HepG2 (cell line): ENCODE data around the gene LINGO1. TPM values are rescaled to one million over a fixed set of nuclear protein-coding genes. Genes with fewer than 3 reads are reported as not detected.

Source experiments
- ATAC-seq: fragments of 200-7000 bp; cut with Tn5 transposase; 3 replicates; pipeline ENCODE4 v1.9.1; 2020; ENCODE audit warnings: mild to moderate bottlenecking, moderate library complexity
- BruUV-seq: library from RNA; stranded (reverse); fragments of 400-500 nt; replicated peaks from 2 replicates; lab custom pipeline; 2021; lab: Mats Ljungman, UMichigan
- CTCF ChIA-PET: fragments of 300-600 bp; formaldehyde crosslinking; extraction: SDS; loops from one replicate; lab custom pipeline; 2021; ENCODE audit warnings: low total read pairs, inconsistent platforms, low intra/inter-chr PET ratio; lab: Yijun Ruan, JAX
- POLR2A ChIA-PET: fragments of 350-600 bp; sonication (Branson Sonifier 250); formaldehyde crosslinking; loops from one replicate; lab custom pipeline; 2020; ENCODE audit warnings: antibody characterized with exemption, inconsistent platforms; lab: Yijun Ruan, JAX
- DNase-seq: peaks from one replicate; pipeline ENCODE4 v3.0.0-alpha.2; 2015; ENCODE audit warnings: low spot score
- FAIRE-seq: peaks from 3 replicates; lab custom pipeline; 2011; peaks lifted over from hg19 to GRCh38; lab: Jason Lieb, UNC
- H2AFZ ChIP-seq: one replicate; pipeline ENCODE4 v1.6.1; 2011; ENCODE audit warnings: low read length, inconsistent platforms
- H3K27ac ChIP-seq: fragments of 300-600 bp; 3 replicates; pipeline ENCODE4 v1.8.0; 2011; ENCODE audit warnings: mixed run types, mild to moderate bottlenecking, mixed read lengths, low read length, inconsistent platforms; ENCODE audit not compliant: insufficient read depth; ENCODE audit errors: extremely low read length
- H3K27me3 ChIP-seq, 2 experiments: fragments of 200-600 bp in 1 of 2; 2 replicates in 1 of 2; 3 replicates in 1 of 2; pipeline versions ENCODE4 v1.6.0 to v1.8.0; 2011; ENCODE audit warnings: low read length in 2 of 2, mild to moderate bottlenecking in 2 of 2, moderate library complexity in 2 of 2, inconsistent platforms in 1 of 2; ENCODE audit not compliant: insufficient read depth in 2 of 2, control insufficient read depth in 1 of 2
- H3K36me3 ChIP-seq, 2 experiments: fragments of 200-600 bp in 1 of 2; replicated peaks in 1 of 2; 2 replicates in 1 of 2; 3 replicates in 1 of 2; pipeline versions ENCODE4 v1.5.1 to v1.8.0; 2011; ENCODE audit warnings: low read length in 2 of 2, inconsistent platforms in 1 of 2; ENCODE audit not compliant: insufficient read depth in 2 of 2, control insufficient read depth in 1 of 2
- H3K4me1 ChIP-seq: 2 replicates; pipeline ENCODE4 v1.5.1; 2012; ENCODE audit warnings: low read length, inconsistent platforms; ENCODE audit not compliant: insufficient read depth
- H3K4me2 ChIP-seq: 2 replicates; pipeline ENCODE4 v1.6.0; 2011; ENCODE audit warnings: low read depth, low read length, inconsistent platforms
- H3K4me3 ChIP-seq, 3 experiments: fragments of 200-600 bp in 1 of 3; sonication (generic), shearing (Covaris generic) in 1 of 3; replicated peaks in 1 of 3; 2 replicates each; pipeline ENCODE4 v1.5.1; 2011 to 2016; ENCODE audit warnings: low read length in 3 of 3, inconsistent platforms in 2 of 3, low read depth in 2 of 3, mild to moderate bottlenecking in 2 of 3, control low read depth in 1 of 3, mixed read lengths in 1 of 3; ENCODE audit not compliant: insufficient read depth in 1 of 3
- H3K79me2 ChIP-seq: one replicate; pipeline ENCODE4 v1.6.1; 2011; ENCODE audit warnings: low read length, inconsistent platforms; ENCODE audit not compliant: insufficient read depth
- H3K9ac ChIP-seq: 2 replicates; pipeline ENCODE4 v1.6.0; 2011; ENCODE audit warnings: mild to moderate bottlenecking, low read depth, low read length, inconsistent platforms; ENCODE audit not compliant: insufficient read depth
- H3K9me3 ChIP-seq: 2 replicates; pipeline ENCODE4 v1.5.1; 2012; ENCODE audit warnings: mild to moderate bottlenecking, low read length
- H4K20me1 ChIP-seq: 2 replicates; pipeline ENCODE4 v1.6.0; 2011; ENCODE audit warnings: inconsistent platforms, mild to moderate bottlenecking, low read length, moderate library complexity; ENCODE audit not compliant: insufficient read depth
- BATF2 ChIP-seq: sonication (generic); formaldehyde crosslinking; IDR thresholded peaks from 2 replicates; pipeline ENCODE4 v1.8.0; 2022; ENCODE audit warnings: mild to moderate bottlenecking, missing genetic modification reagents, moderate library complexity
- CHD4 ChIP-seq: fragments of 200-600 bp; sonication (generic); IDR thresholded peaks from 2 replicates; pipeline ENCODE4 v1.7.0; 2017; ENCODE audit warnings: mild to moderate bottlenecking, low read length, borderline replicate concordance
- IKZF5 ChIP-seq: IDR thresholded peaks from 2 replicates; pipeline ENCODE4 v1.6.1; 2018; ENCODE audit warnings: missing genetic modification reagents, mild to moderate bottlenecking, missing compliant biosample characterization
- MAFF ChIP-seq: IDR thresholded peaks from 2 replicates; pipeline ENCODE4 v1.6.1; 2011; ENCODE audit warnings: low read depth, low read length, improper control_type of control experiment
- MEF2D ChIP-seq: sonication (generic); formaldehyde crosslinking; IDR thresholded peaks from 2 replicates; pipeline ENCODE4 v1.5.1; 2020; ENCODE audit warnings: mild to moderate bottlenecking, missing genetic modification reagents
- SIX4 ChIP-seq: sonication (generic); formaldehyde crosslinking; IDR thresholded peaks from 2 replicates; pipeline ENCODE4 v1.4.0; 2020; ENCODE audit warnings: missing genetic modification reagents
- ZNF180 ChIP-seq: sonication (generic); formaldehyde crosslinking; IDR thresholded peaks from 2 replicates; pipeline ENCODE4 v1.4.0; 2020; ENCODE audit warnings: low read depth, missing genetic modification reagents, borderline replicate concordance
- ZNF24 ChIP-seq: fragments of 450-650 bp; IDR thresholded peaks from 2 replicates; pipeline ENCODE4 v1.6.1; 2017; ENCODE audit warnings: antibody characterized with exemption, mild to moderate bottlenecking
- ZNF275 ChIP-seq: sonication (generic); formaldehyde crosslinking; IDR thresholded peaks from 2 replicates; pipeline ENCODE4 v1.8.0; 2022; ENCODE audit warnings: missing genetic modification reagents, mild to moderate bottlenecking, inconsistent platforms, borderline replicate concordance
- ZNF317 ChIP-seq: sonication (generic); formaldehyde crosslinking; IDR thresholded peaks from 2 replicates; pipeline ENCODE4 v1.5.0; 2020; ENCODE audit warnings: mild to moderate bottlenecking, missing genetic modification reagents
- ZNF501 ChIP-seq: sonication (generic); formaldehyde crosslinking; IDR thresholded peaks from 2 replicates; pipeline ENCODE4 v1.5.1; 2020; ENCODE audit warnings: mild to moderate bottlenecking, moderate library complexity, missing genetic modification reagents
- ZNF629 ChIP-seq: sonication (generic); formaldehyde crosslinking; conservative IDR thresholded peaks from 2 replicates; pipeline ENCODE4 v1.5.0; 2020; ENCODE audit warnings: missing genetic modification reagents
- ZNF687 ChIP-seq: sonication (generic); formaldehyde crosslinking; IDR thresholded peaks from 2 replicates; pipeline ENCODE4 v1.5.1; 2020; ENCODE audit warnings: mild to moderate bottlenecking, missing genetic modification reagents, moderate library complexity
- WGBS: methylation state at CpG from one replicate; pipeline ENCODE4 v1.1.6; 2017; ENCODE audit warnings: low lambda C conversion rate; 5-methylcytosine and 5-hydroxymethylcytosine counted together
- in situ Hi-C: cut with HindIII; loops from 2 replicates; pipeline ENCODE4 v1.10.0; 2017; ENCODE audit warnings: low pct_unique_long_range_greater_than_20kb; ENCODE audit not compliant: extremely low pct_ligation_motif_present
- intact Hi-C: fragments of 100-400 bp; cut with micrococcal nuclease; formaldehyde crosslinking; loops from one replicate; pipeline ENCODE4 v1.10.0; 2022; ENCODE audit not compliant: unreplicated experiment
- polyA plus RNA-seq, 8 experiments: library from polyadenylated mRNA; depleted of rRNA in 3 of 8; stranded (reverse) in 7 of 8; unstranded in 1 of 8; fragments of >200 nt; fragmentation: Illumina TruSeq in 4 of 8; extraction: Trizol in 4 of 8; gene quantifications; 2 replicates each; pipeline versions ENCODE4 v1.2.1 to v1.2.3, GENCODE V29; 2011 to 2016; ENCODE audit warnings: low read depth in 4 of 8, missing spikeins in 1 of 8, mixed read lengths in 1 of 8; ENCODE audit not compliant: insufficient read depth in 1 of 8
- total RNA-seq, 5 experiments: library from RNA; depleted of rRNA; stranded (reverse); fragments of >200 nt; fragmentation: Illumina TruSeq; extraction: Trizol; gene quantifications; 2 replicates each; pipeline ENCODE4 v1.2.3, GENCODE V29; 2016; ENCODE audit warnings: low read depth in 1 of 5
- TF ChIP-seq, protein P1 (sequence below): IDR thresholded peaks from 2 replicates; pipeline ENCODE4 v1.6.1; 2016; ENCODE audit warnings: missing biosample characterization, missing genetic modification reagents, low read depth
- TF ChIP-seq, protein P2 (sequence below): sonication (generic); formaldehyde crosslinking; IDR thresholded peaks from 2 replicates; pipeline ENCODE4 v1.5.0; 2020; ENCODE audit warnings: missing genetic modification reagents

Gene LINGO1
- total and polyA plus RNA-seq, 2 of the 13 experiments (the other 11 are each of a cell fraction or from before 2014, with no cell fraction given), result 0.07 TPM; not detected in 1

DNA sequence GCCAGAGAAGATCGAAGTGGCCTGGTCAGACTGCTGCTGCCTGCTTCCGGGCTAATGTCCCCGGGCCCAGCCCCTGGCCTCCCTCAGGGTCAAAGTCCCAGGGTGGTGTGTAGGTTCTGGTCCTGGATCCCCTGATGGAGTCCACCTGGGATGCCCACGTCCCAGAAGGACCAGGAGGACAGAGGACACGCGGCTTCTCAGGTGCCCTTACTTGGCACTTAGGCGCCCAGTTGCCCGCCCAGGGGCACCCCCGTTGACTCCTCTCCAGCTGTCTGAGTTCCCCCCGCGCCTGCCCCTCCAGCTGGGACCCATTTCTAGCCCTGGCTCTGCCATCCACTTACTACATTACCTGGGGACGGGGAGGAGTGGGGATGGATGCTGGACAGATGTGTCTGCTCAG, 44.6 kb downstream of the LINGO1 start:
- FAIRE-seq (no peak), ATAC-seq (peak; percentile 20), DNase-seq (no peak)
- no peak overlapping the region for H3K9ac ChIP-seq
- H4K20me1 ChIP-seq, result no peaks in the 10 kb centered on the region
- in situ Hi-C loops (no loop called here), intact Hi-C loops (no loop called here)
- H3K4me1 ChIP-seq, result peaks cover 55% of the 10 kb centered on the region
- WGBS, result 32% methylated on average over 9 of the region's 12 CpGs
- H3K79me2 ChIP-seq, result no peaks in the 10 kb centered on the region
- no peak overlapping the region; the same call in 1 of the 2 replicates for H3K4me2 ChIP-seq
- POLR2A ChIA-PET, result no interaction called here
- no TSS peak for BruUV-seq
- no peak overlapping the region for H3K27ac ChIP-seq
- no peaks in the 10 kb centered on the region for H3K9me3 ChIP-seq
- CTCF ChIA-PET, result no interaction called here
- no peak overlapping the region; a peak in 1 of 6 replicates for H3K4me3 ChIP-seq
- no peak overlapping the region for H2AFZ ChIP-seq
- no peaks in the 10 kb centered on the region for H3K36me3 ChIP-seq
- peaks cover under 1 to 43% of the 10 kb centered on the region in 2 experiments; a peak in 4 of 5 replicates for H3K27me3 ChIP-seq
- TF ChIP-seq IKZF5 (CRISPR knock-in tag) (no peak), SIX4 (CRISPR knock-in tag) (no peak), ZNF275 (no peak), ZNF180 (no peak), MEF2D (CRISPR knock-in tag) (no peak), CHD4 (no peak), ZNF317 (CRISPR knock-in tag) (no peak), ZNF24 (no peak), BATF2 (CRISPR knock-in tag) (no peak), ZNF629 (CRISPR knock-in tag) (no peak), ZNF687 (CRISPR knock-in tag) (peak; percentile 25; the same call in 1 of the 2 replicates), MAFF (no peak), ZNF501 (CRISPR knock-in tag) (no peak)
- TF ChIP-seq, protein P1, sequence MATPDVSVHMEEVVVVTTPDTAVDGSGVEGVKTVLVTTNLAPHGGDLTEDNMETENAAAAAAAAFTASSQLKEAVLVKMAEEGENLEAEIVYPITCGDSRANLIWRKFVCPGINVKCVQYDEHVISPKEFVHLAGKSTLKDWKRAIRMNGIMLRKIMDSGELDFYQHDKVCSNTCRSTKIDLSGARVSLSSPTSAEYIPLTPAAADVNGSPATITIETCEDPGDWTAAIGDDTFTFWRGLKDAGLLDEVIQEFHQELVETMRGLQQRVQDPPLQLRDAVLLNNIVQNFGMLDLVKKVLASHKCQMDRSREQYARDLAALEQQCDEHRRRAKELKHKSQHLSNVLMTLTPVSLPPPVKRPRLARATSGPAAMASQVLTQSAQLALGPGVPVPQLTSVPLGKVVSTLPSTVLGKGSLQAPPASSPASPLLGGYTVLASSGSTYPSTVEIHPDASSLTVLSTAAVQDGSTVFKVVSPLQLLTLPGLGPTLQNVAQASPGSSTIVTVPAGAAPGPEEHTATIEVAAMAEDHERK (CRISPR knock-in tag), result no peak
- TF ChIP-seq, protein P2, sequence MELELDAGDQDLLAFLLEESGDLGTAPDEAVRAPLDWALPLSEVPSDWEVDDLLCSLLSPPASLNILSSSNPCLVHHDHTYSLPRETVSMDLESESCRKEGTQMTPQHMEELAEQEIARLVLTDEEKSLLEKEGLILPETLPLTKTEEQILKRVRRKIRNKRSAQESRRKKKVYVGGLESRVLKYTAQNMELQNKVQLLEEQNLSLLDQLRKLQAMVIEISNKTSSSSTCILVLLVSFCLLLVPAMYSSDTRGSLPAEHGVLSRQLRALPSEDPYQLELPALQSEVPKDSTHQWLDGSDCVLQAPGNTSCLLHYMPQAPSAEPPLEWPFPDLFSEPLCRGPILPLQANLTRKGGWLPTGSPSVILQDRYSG (CRISPR knock-in tag), result no peak
